ENCODE results near the gene RBM46. TPM values are rescaled to one million over a fixed set of nuclear protein-coding genes. Genes with fewer than 3 reads are reported as not detected.

Gene RBM46
- total RNA-seq, 3 donors from 2014 or later, result 0.29 TPM; not detected in 2

DNA sequence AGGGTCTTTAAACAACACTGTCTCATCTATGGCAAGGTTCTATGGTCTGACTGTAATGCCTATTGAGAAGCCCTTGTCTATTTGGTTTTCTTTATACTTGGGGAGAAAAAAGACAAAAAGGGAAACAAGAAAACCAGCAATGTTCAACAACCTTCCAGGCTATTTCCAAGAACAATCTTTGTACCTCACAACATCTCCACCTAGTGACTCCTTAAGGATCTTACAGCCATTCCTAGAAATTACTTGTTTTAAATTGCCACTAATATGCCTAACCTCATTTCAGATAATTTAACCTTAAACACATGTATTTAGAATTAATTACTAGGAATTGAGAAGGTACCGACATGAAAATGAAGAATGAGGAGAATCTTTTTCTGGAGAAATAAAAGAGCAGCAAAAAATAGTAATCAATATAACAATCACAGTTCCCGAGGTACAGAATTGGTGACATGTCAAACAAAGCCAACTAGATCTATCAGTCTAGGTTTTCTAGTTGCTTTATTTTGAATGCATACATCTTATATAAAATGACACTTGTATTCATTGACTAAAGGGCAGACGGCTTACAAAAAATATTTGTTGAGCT, 1.6 kb upstream of the RBM46 start:
- no peak for DNase-seq (ENCODE audit: low spot score in 2 of 2)
- TF ChIP-seq POLR2AphosphoS5 (IDR thresholded peaks at IDR 0.05) (no peak), POLR2A (IDR thresholded peaks at IDR 0.05) (no peak)
- TF ChIP-seq, protein P1, sequence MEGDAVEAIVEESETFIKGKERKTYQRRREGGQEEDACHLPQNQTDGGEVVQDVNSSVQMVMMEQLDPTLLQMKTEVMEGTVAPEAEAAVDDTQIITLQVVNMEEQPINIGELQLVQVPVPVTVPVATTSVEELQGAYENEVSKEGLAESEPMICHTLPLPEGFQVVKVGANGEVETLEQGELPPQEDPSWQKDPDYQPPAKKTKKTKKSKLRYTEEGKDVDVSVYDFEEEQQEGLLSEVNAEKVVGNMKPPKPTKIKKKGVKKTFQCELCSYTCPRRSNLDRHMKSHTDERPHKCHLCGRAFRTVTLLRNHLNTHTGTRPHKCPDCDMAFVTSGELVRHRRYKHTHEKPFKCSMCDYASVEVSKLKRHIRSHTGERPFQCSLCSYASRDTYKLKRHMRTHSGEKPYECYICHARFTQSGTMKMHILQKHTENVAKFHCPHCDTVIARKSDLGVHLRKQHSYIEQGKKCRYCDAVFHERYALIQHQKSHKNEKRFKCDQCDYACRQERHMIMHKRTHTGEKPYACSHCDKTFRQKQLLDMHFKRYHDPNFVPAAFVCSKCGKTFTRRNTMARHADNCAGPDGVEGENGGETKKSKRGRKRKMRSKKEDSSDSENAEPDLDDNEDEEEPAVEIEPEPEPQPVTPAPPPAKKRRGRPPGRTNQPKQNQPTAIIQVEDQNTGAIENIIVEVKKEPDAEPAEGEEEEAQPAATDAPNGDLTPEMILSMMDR (IDR thresholded peaks at IDR 0.05), result peak in 2 of 3 donors; percentile 32 to 59
- Histone ChIP-seq H3K27ac (no peak overlapping the region), H3K4me3 (no peak overlapping the region), H3K9me3 (no peaks in the 10 kb centered on the region), H3K27me3 (peaks cover 0 to 17% of the 10 kb centered on the region in 2 donors), H3K36me3 (no peaks in the 10 kb centered on the region), H3K4me1 (no peaks in the 10 kb centered on the region)
- intact Hi-C loops (cut with DNase I; ENCODE audit: low total_unique reads), result no loop called here

DNA sequence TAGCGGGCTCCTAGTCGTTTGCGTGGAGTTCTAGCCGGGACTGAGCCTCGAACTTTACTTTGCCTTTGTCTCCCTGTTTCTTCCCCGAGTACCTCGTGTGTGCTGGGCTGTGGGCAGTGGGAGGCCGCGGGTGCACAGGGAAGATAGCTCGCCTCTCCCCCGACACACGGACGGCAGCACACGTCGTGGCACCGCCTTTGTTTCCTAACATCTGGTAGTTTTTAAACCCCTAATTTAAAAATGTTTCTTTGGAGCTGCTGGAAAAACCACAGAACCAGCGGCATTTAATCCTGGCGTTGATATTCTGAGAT, 866 bp downstream of the RBM46 start:
- H3K9me3 ChIP-seq, result no peaks in the 10 kb centered on the region
- no peak overlapping the region for H3K27ac ChIP-seq
- TF ChIP-seq POLR2AphosphoS5 (IDR thresholded peaks at IDR 0.05), result no peak
- TF ChIP-seq, protein P1 (IDR thresholded peaks at IDR 0.05), result no peak
- TF ChIP-seq POLR2A (IDR thresholded peaks at IDR 0.05), result no peak
- H3K4me1 ChIP-seq, result no peaks in the 10 kb centered on the region
- intact Hi-C loops (cut with DNase I; ENCODE audit: low total_unique reads), result no loop called here
- no peak for DNase-seq (ENCODE audit: low spot score in 2 of 2)
- H3K36me3 ChIP-seq, result no peaks in the 10 kb centered on the region
- no peak overlapping the region for H3K4me3 ChIP-seq
- H3K27me3 ChIP-seq, result peaks cover 0 to 17% of the 10 kb centered on the region in 2 donors

- no peak overlapping the region for H3K27ac ChIP-seq
- no peaks in the 10 kb centered on the region for H3K36me3 ChIP-seq
- intact Hi-C loops (cut with DNase I; ENCODE audit: low total_unique reads), result no loop called here
- no peaks in the 10 kb centered on the region for H3K27me3 ChIP-seq
- no peak for DNase-seq (ENCODE audit: low spot score in 2 of 2)
- no peak overlapping the region for H3K4me3 ChIP-seq
- H3K9me3 ChIP-seq, result no peaks in the 10 kb centered on the region
- no peaks in the 10 kb centered on the region for H3K4me1 ChIP-seq
- TF ChIP-seq, protein P1 (IDR thresholded peaks at IDR 0.05), result peak in 2 of 3 donors; percentile 31 to 59
- TF ChIP-seq POLR2AphosphoS5 (IDR thresholded peaks at IDR 0.05) (no peak), POLR2A (IDR thresholded peaks at IDR 0.05) (no peak)
Measured at GRCh38 chr4:154807042-154807630, 26.1 kb downstream of the RBM46 start.

DNA sequence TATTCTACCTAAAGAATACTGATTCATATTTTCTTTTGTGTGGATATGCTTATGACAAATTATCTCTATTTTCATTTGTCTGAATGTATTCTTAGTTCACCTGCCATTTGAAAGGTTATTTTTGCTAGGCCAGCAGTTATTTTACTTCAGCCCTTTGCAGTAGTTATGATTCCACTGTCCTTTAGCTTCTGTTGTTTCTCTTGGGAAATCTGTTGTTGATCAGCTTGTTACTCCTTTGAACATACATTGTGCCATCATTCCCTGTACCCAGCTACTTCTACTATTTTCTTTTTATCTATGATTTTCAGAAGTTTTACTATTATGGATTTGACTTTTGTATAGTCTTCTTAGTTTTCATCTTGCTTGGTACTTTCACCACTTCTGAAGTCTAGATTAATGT, 37.2 kb downstream of the RBM46 start:
- H3K27ac ChIP-seq, result no peak overlapping the region
- intact Hi-C loops (cut with DNase I; ENCODE audit: low total_unique reads), result no loop called here
- TF ChIP-seq POLR2AphosphoS5 (IDR thresholded peaks at IDR 0.05) (no peak), POLR2A (IDR thresholded peaks at IDR 0.05) (no peak)
- TF ChIP-seq, protein P1 (IDR thresholded peaks at IDR 0.05), result no peak
- H3K36me3 ChIP-seq, result no peaks in the 10 kb centered on the region
- no peaks in the 10 kb centered on the region for H3K4me1 ChIP-seq
- H3K9me3 ChIP-seq, result no peaks in the 10 kb centered on the region
- no peak overlapping the region for H3K4me3 ChIP-seq
- no peaks in the 10 kb centered on the region for H3K27me3 ChIP-seq
- no peak for DNase-seq (ENCODE audit: low spot score in 2 of 2)

GRCh38 chr4:154822775-154823174, 41.7 kb downstream of the RBM46 start:
- no peak for DNase-seq (ENCODE audit: low spot score in 2 of 2)
- TF ChIP-seq POLR2AphosphoS5 (IDR thresholded peaks at IDR 0.05), result no peak
- TF ChIP-seq, protein P1 (IDR thresholded peaks at IDR 0.05), result no peak
- TF ChIP-seq POLR2A (IDR thresholded peaks at IDR 0.05), result no peak
- H3K27me3 ChIP-seq, result no peaks in the 10 kb centered on the region
- no peaks in the 10 kb centered on the region for H3K9me3 ChIP-seq
- no peaks in the 10 kb centered on the region for H3K4me1 ChIP-seq
- intact Hi-C loops (cut with DNase I; ENCODE audit: low total_unique reads), result no loop called here
- no peak overlapping the region for H3K27ac ChIP-seq
- H3K36me3 ChIP-seq, result no peaks in the 10 kb centered on the region
- H3K4me3 ChIP-seq, result no peak overlapping the region

Data from breast epithelium (tissue), 4 donors.